Colon (tissue), 2 donors: ENCODE results near the gene SPIB.
"Not testable (repeated sequence)": the region's sequence is repeated elsewhere in the genome, so short reads cannot be mapped to it uniquely, and the experiment has no call there.

Experiments used
- FAIRE-seq: peaks from 2 replicates; lab custom pipeline; 2012; peaks lifted over from hg19 to GRCh38; lab: Jason Lieb, UNC
- donor health status: control.
- donor health status: control.

The SPIB gene

GRCh38 chr19:50418176-50419021 lies at the start of gene SPIB:
Gene SPIB, plus strand, starts transcription at chr19:50418938. Its CDS starts 25 bp downstream, at chr19:50418963.
- FAIRE-seq: no peak

- no peak for FAIRE-seq
These were observed 46.7 kb upstream of the SPIB start for GRCh38 chr19:50371914-50372475.

GRCh38 chr19:50376166-50377050 lies 42.3 kb upstream of the SPIB start, which contains the start of gene NR1H2:
Gene NR1H2, plus strand, starts transcription at chr19:50376457. Its CDS starts 1,149 bp downstream, at chr19:50377606.
- no peak for FAIRE-seq

- FAIRE-seq: no peak
These were observed 41.7 kb upstream of the SPIB start for GRCh38 chr19:50377051-50377461.

DNA sequence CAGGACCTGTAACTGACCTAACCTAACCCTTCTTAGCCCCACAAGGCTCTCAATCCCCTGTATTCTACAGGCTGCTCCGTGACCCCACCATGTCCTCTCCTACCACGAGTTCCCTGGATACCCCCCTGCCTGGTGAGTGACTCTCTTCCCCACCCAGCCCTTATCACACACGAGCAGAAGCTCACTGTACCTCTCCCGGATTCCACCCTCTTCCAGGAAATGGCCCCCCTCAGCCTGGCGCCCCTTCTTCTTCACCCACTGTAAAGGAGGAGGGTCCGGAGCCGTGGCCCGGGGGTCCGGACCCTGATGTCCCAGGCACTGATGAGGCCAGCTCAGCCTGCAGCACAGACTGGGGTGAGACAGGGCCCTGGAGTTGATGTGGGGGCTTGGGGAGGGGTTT lies 41.2 kb upstream of the SPIB start:
- no peak for FAIRE-seq

GRCh38 chr19:50378169-50378862 lies 40.4 kb upstream of the SPIB start:
- no peak for FAIRE-seq

- no peak for FAIRE-seq
These were observed 39.9 kb upstream of the SPIB start for GRCh38 chr19:50378863-50379236.

DNA sequence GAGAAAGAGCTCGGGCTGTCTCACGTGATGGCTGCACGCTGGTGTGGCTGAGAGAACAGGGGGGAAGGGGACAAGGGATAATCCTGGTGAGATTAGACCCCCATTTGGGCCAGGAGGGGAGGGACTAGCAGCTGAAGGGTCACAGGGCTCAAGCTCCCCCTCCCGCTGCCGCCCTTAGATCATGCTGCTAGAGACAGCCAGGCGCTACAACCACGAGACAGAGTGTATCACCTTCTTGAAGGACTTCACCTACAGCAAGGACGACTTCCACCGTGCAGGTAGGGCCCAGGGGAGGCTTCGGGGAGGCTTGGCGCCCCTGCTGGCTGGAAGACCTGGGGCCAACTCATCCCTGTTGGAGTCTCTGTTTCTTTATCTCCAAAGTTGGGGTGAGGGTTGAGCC lies 39.1 kb upstream of the SPIB start:
- no peak for FAIRE-seq

- no peak for FAIRE-seq
These were observed 38.6 kb upstream of the SPIB start for GRCh38 chr19:50380137-50380536.

- FAIRE-seq: no peak
These were observed 38.0 kb upstream of the SPIB start for GRCh38 chr19:50380751-50381151.

- FAIRE-seq: no peak
These were observed 36.6 kb upstream of the SPIB start for GRCh38 chr19:50381881-50382729.

- FAIRE-seq: no peak
These were observed 35.5 kb upstream of the SPIB start for GRCh38 chr19:50383001-50383851.

GRCh38 chr19:50383852-50384684 lies 34.7 kb upstream of the SPIB start, which contains the start of gene POLD1:
Gene POLD1, plus strand, starts transcription at chr19:50384347. Its CDS starts 14,505 bp downstream, at chr19:50398852.
- no peak for FAIRE-seq

GRCh38 chr19:50384685-50385535 lies 33.8 kb upstream of the SPIB start:
- no peak for FAIRE-seq

DNA sequence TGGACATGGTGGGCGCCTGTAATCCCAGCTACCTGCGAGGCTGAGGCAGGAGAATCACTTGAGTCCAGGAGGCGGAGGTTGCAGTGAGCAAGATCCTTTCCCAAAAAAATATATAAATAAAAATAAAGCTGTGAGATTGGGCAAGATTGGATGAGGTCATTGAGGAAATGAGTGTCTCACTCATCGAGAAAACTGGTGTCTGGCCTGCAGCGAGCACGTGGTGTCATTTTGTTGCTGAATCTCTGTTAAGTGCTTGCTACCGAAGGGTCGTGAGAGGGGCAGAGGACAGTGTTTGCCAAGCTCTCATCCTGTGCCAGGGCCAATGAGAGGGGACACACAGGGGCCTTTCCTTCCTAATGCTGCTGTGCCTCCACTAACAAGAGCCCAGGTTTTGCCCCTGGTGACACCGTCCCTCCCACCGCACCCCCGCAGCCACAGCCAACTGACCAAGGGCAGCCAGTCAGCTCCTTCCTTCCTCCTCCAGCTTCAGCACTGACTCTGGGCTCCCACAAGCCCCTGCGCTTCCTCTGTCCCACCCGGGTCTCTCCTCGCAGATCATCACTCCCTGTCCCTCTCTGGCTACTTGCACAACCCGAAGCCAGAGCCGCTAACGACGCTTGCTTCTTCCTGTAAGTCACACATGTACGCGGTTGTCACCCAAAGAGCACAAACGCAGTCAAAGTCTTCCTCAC lies 31.4 kb upstream of the SPIB start:
- no peak for FAIRE-seq

DNA sequence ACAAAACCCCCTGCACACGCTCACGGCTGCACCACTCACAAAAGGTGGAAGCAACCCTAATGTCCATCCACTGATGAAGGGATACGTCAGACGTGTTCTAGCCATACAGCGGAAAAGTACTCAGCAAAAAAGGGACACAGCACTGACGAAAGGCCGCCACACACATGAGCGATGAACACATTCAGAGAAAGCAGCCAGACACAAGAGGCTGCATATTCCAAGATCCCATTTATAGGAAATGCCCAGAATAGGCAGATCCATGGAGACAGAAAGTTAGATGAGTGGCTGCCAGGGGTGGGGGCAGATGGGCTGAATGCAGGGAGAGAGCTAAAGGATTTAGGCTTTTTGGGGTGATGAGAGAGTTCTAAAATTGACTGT lies 30.9 kb upstream of the SPIB start:
- no peak for FAIRE-seq

DNA sequence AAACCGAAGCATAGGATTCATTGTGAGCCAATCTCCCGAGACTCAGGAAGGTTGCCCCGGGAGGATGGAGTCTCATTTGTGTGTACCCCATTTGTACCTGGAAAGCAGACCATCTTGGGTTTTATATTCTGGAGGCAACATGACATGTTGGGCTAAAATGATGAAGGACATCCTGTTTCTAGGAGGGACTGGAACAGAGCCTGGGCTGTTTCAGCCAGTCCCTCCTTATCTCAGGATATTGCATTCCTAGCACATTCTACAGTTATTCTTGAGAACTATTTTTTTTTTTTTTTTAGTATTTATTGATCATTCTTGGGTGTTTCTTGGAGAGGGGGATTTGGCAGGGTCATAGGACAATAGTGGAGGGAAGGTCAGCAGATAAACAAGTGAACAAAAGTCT lies 28.4 kb upstream of the SPIB start:
- not testable (repeated sequence) for FAIRE-seq

DNA sequence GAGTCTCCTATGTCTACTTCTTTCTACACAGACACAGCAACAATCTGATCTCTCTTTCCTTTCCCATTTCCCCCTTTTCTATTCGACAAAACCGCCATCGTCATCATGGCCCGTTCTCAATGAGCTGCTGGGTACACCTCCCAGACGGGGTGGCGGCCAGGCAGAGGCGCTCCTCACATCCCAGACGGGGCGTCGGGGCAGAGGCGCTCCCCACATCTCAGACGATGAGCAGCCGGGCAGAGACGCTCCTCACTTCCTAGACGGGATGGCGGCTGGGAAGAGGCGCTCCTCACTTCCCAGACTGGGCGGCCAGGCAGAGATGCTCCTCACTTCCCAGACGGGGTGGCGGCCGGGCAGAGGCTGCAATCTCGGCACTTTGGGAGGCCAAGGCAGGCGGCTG lies 27.8 kb upstream of the SPIB start:
- FAIRE-seq: not testable (repeated sequence)
